ENCODE data around the gene B9D1.

Gene B9D1

GRCh38 chr17:19399750-19400450 lies 37.4 kb upstream of the B9D1 start:
- H3K27me3 ChIP-seq (ENCODE audit: low read length) = no peaks in the 10 kb centered on the region

GRCh38 chr17:19398301-19399181 lies 36.0 kb upstream of the B9D1 start:
- H3K9me2 ChIP-seq (replicated peaks; ENCODE audit: insufficient read depth, low read length) = no peaks in the 10 kb centered on the region
- no peaks in the 10 kb centered on the region for H3K27me3 ChIP-seq (ENCODE audit: low read length)
- no peaks in the 10 kb centered on the region for H3K36me3 ChIP-seq (ENCODE audit: low read length)
- no peaks in the 10 kb centered on the region for H3K79me2 ChIP-seq (ENCODE audit: insufficient read depth, low read length)
- no peak overlapping the region for H3K27ac ChIP-seq (ENCODE audit: low read depth, low read length)
- H2AFZ ChIP-seq (ENCODE audit: low read depth, low read length, severe bottlenecking) = no peak overlapping the region
- TF ChIP-seq CTCF (IDR thresholded peaks at IDR 0.05; ENCODE audit: insufficient read depth, low read length, poor library complexity, severe bottlenecking) = no peak
- no peak for TF ChIP-seq EZH2phosphoT487 (conservative IDR thresholded peaks at IDR 0.05; ENCODE audit: low read length)
- no peak overlapping the region for H3K9ac ChIP-seq (ENCODE audit: low read length)
- no peaks in the 10 kb centered on the region for H4K20me1 ChIP-seq (ENCODE audit: low read depth, low read length)
- no peaks in the 10 kb centered on the region for H3K9me3 ChIP-seq (ENCODE audit: insufficient read depth, low read length)
- H3K4me2 ChIP-seq (ENCODE audit: low read depth, low read length, poor library complexity, severe bottlenecking) = no peak overlapping the region
- no peak overlapping the region for H3K4me3 ChIP-seq (ENCODE audit: insufficient read depth, low read length, poor library complexity, severe bottlenecking)
- no peaks in the 10 kb centered on the region for H3F3A ChIP-seq (ENCODE audit: insufficient read depth)

More at GRCh38 chr17:19399750-19400450, 37.4 kb upstream of the B9D1 start:
- H4K20me1 ChIP-seq (ENCODE audit: low read depth, low read length) = no peaks in the 10 kb centered on the region
- no peak overlapping the region for H2AFZ ChIP-seq (ENCODE audit: low read depth, low read length, severe bottlenecking)
- H3K9me3 ChIP-seq (ENCODE audit: insufficient read depth, low read length) = no peaks in the 10 kb centered on the region
- no peaks in the 10 kb centered on the region for H3K36me3 ChIP-seq (ENCODE audit: low read length)
- no peaks in the 10 kb centered on the region for H3F3A ChIP-seq (ENCODE audit: insufficient read depth)
- TF ChIP-seq CTCF (IDR thresholded peaks at IDR 0.05; ENCODE audit: insufficient read depth, low read length, poor library complexity, severe bottlenecking) (no peak), EZH2phosphoT487 (conservative IDR thresholded peaks at IDR 0.05; ENCODE audit: low read length) (no peak)
- H3K27ac ChIP-seq (ENCODE audit: low read depth, low read length) = no peak overlapping the region
- H3K9ac ChIP-seq (ENCODE audit: low read length) = no peak overlapping the region
- no peak overlapping the region for H3K4me3 ChIP-seq (ENCODE audit: insufficient read depth, low read length, poor library complexity, severe bottlenecking)
- no peak overlapping the region for H3K4me2 ChIP-seq (ENCODE audit: low read depth, low read length, poor library complexity, severe bottlenecking)
- no peaks in the 10 kb centered on the region for H3K9me2 ChIP-seq (replicated peaks; ENCODE audit: insufficient read depth, low read length)
- no peaks in the 10 kb centered on the region for H3K79me2 ChIP-seq (ENCODE audit: insufficient read depth, low read length)

GRCh38 chr17:19397556-19398041 lies 35.1 kb upstream of the B9D1 start:
- H3K36me3 ChIP-seq (ENCODE audit: low read length) = no peaks in the 10 kb centered on the region
- no peak overlapping the region for H3K4me2 ChIP-seq (ENCODE audit: low read depth, low read length, poor library complexity, severe bottlenecking)
- H3K27ac ChIP-seq (ENCODE audit: low read depth, low read length) = no peak overlapping the region
- H2AFZ ChIP-seq (ENCODE audit: low read depth, low read length, severe bottlenecking) = no peak overlapping the region
- H4K20me1 ChIP-seq (ENCODE audit: low read depth, low read length) = no peaks in the 10 kb centered on the region
- TF ChIP-seq CTCF (IDR thresholded peaks at IDR 0.05; ENCODE audit: insufficient read depth, low read length, poor library complexity, severe bottlenecking) = no peak
- TF ChIP-seq EZH2phosphoT487 (conservative IDR thresholded peaks at IDR 0.05; ENCODE audit: low read length) = no peak
- H3K9me2 ChIP-seq (replicated peaks; ENCODE audit: insufficient read depth, low read length) = no peaks in the 10 kb centered on the region
- no peaks in the 10 kb centered on the region for H3F3A ChIP-seq (ENCODE audit: insufficient read depth)
- no peaks in the 10 kb centered on the region for H3K9me3 ChIP-seq (ENCODE audit: insufficient read depth, low read length)
- no peak overlapping the region for H3K4me3 ChIP-seq (ENCODE audit: insufficient read depth, low read length, poor library complexity, severe bottlenecking)
- H3K9ac ChIP-seq (ENCODE audit: low read length) = no peak overlapping the region
- H3K27me3 ChIP-seq (ENCODE audit: low read length) = no peaks in the 10 kb centered on the region
- no peaks in the 10 kb centered on the region for H3K79me2 ChIP-seq (ENCODE audit: insufficient read depth, low read length)

All from SU-DHL-6 (cell line).